CD14-positive monocyte (primary cell): ENCODE data around the gene PKNOX2. TPM values are rescaled to one million over a fixed set of nuclear protein-coding genes. Genes with fewer than 3 reads are reported as not detected.

Experiments
- DNase-seq, 3 donors: peaks; one replicate each; pipeline ENCODE4 v3.0.0-alpha.2; 2011 to 2022
- H2AFZ ChIP-seq: 2 replicates; pipeline ENCODE4 v1.6.0; 2012; ENCODE audit warnings: mild to moderate bottlenecking, low read depth, low read length, inconsistent platforms; ENCODE audit not compliant: insufficient read depth, poor library complexity, severe bottlenecking
- H3K27ac ChIP-seq, 2 donors: 1 replicate in 1 of 2; 2 replicates in 1 of 2; pipeline ENCODE4 v1.5.1; 2012 to 2013; ENCODE audit warnings: low read length in 2 of 2, control low read depth in 1 of 2, inconsistent platforms in 1 of 2, low read depth in 1 of 2, mild to moderate bottlenecking in 1 of 2
- H3K27me3 ChIP-seq, 2 donors: one replicate each; pipeline versions ENCODE4 v1.6.0 to v1.6.1; 2011 to 2013; ENCODE audit warnings: low read length in 2 of 2; ENCODE audit not compliant: control insufficient read depth in 2 of 2, insufficient read depth in 2 of 2
- H3K36me3 ChIP-seq, 2 donors: replicated peaks in 1 of 2; 1 replicate in 1 of 2; 2 replicates in 1 of 2; pipeline versions ENCODE4 v1.5.1 to v1.6.1; 2012 to 2013; ENCODE audit warnings: low read length in 2 of 2, control low read depth in 1 of 2, inconsistent platforms in 1 of 2, mild to moderate bottlenecking in 1 of 2; ENCODE audit not compliant: insufficient read depth in 2 of 2, control insufficient read depth in 1 of 2
- H3K4me1 ChIP-seq, 2 donors: 1 replicate in 1 of 2; 2 replicates in 1 of 2; pipeline versions ENCODE4 v1.5.1 to v1.6.1; 2012 to 2013; ENCODE audit warnings: low read length in 2 of 2, control low read depth in 1 of 2, inconsistent platforms in 1 of 2, mild to moderate bottlenecking in 1 of 2, moderate library complexity in 1 of 2; ENCODE audit not compliant: insufficient read depth in 2 of 2, control insufficient read depth in 1 of 2
- H3K4me2 ChIP-seq: replicated peaks from 2 replicates; pipeline ENCODE3; 2012; ENCODE audit warnings: low read length, moderate library complexity, mild to moderate bottlenecking; ENCODE audit not compliant: poor library complexity, severe bottlenecking; ENCODE audit errors: extremely low read depth
- H3K4me3 ChIP-seq, 3 experiments: fragments of 200-600 bp in 1 of 3; sonication (generic) in 1 of 3; replicated peaks in 1 of 3; 1 replicate in 2 of 3; 2 replicates in 1 of 3; pipeline ENCODE4 v1.5.1; 2011 to 2013; ENCODE audit warnings: low read length in 3 of 3, mild to moderate bottlenecking in 3 of 3, control low read depth in 2 of 3, low read depth in 2 of 3, inconsistent platforms in 1 of 3, moderate library complexity in 1 of 3
- H3K79me2 ChIP-seq: 2 replicates; pipeline ENCODE4 v1.6.0; 2012; ENCODE audit warnings: mild to moderate bottlenecking, control low read depth, inconsistent platforms, low read length, moderate library complexity; ENCODE audit not compliant: insufficient read depth
- H3K9ac ChIP-seq: 2 replicates; pipeline ENCODE4 v1.6.0; 2017; ENCODE audit warnings: low read length, mild to moderate bottlenecking; ENCODE audit not compliant: insufficient read depth, poor library complexity, severe bottlenecking
- H3K9me3 ChIP-seq, 2 donors: replicated peaks in 1 of 2; 1 replicate in 1 of 2; 2 replicates in 1 of 2; pipeline versions ENCODE4 v1.5.1 to v1.6.1; 2012 to 2013; ENCODE audit warnings: low read length in 2 of 2, control low read depth in 1 of 2; ENCODE audit not compliant: control insufficient read depth in 1 of 2, insufficient read depth in 1 of 2
- H4K20me1 ChIP-seq: 2 replicates; pipeline ENCODE4 v1.6.0; 2012; ENCODE audit warnings: mild to moderate bottlenecking, low read length, control low read depth, moderate library complexity; ENCODE audit not compliant: insufficient read depth
- H3K27ac Mint-ChIP-seq, 7 donors: one replicate each; pipeline ENCODE4 v1.8.0; 2020; ENCODE audit warnings: mild to moderate bottlenecking in 7 of 7, mixed read lengths in 7 of 7, moderate library complexity in 6 of 7, inconsistent platforms in 2 of 7
- H3K27me3 Mint-ChIP-seq, 3 donors: one replicate each; pipeline ENCODE4 v1.8.0; 2021 to 2022; ENCODE audit warnings: low read depth in 3 of 3, mild to moderate bottlenecking in 3 of 3, mixed read lengths in 3 of 3, moderate library complexity in 3 of 3, inconsistent platforms in 1 of 3
- H3K36me3 Mint-ChIP-seq, 2 donors: one replicate each; pipeline ENCODE4 v1.8.0; 2020; ENCODE audit warnings: mixed read lengths in 2 of 2, inconsistent platforms in 1 of 2, mild to moderate bottlenecking in 1 of 2
- H3K4me1 Mint-ChIP-seq: one replicate; pipeline ENCODE4 v1.8.0; 2020; ENCODE audit warnings: mild to moderate bottlenecking, mixed read lengths
- H3K4me3 Mint-ChIP-seq, 2 donors: one replicate each; pipeline ENCODE4 v1.8.0; 2020; ENCODE audit warnings: mild to moderate bottlenecking in 2 of 2, mixed read lengths in 2 of 2, moderate library complexity in 1 of 2
- H3K9me3 Mint-ChIP-seq, 7 donors: one replicate each; pipeline ENCODE4 v1.8.0; 2020 to 2022; ENCODE audit warnings: mixed read lengths in 7 of 7, mild to moderate bottlenecking in 6 of 7, moderate library complexity in 6 of 7, inconsistent platforms in 2 of 7
- CTCF ChIP-seq: fragments of 200-600 bp; IDR thresholded peaks from one replicate; pipeline ENCODE4 v1.8.0; 2022; ENCODE audit warnings: antibody characterized with exemption, mild to moderate bottlenecking
- WGBS: methylation state at CpG from one replicate; pipeline ENCODE4 v1.1.5; 2013; ENCODE audit warnings: missing lambda C conversion rate; ENCODE audit not compliant: insufficient coverage; 5-methylcytosine and 5-hydroxymethylcytosine counted together
- intact Hi-C, 2 donors: fragments of 100-400 bp; cut with micrococcal nuclease; formaldehyde crosslinking; loops; one replicate each; pipeline versions ENCODE4 v1.15.0 to v1.15.1; 2023
- polyA plus RNA-seq, 3 donors: library from polyadenylated mRNA; depleted of rRNA in 1 of 3; unstranded in 2 of 3; stranded (reverse) in 1 of 3; fragments of 300-500 nt in 2 of 3; fragments of >200 nt in 1 of 3; fragmentation: Illumina TruSeq in 2 of 3; gene quantifications; 1 replicate in 2 of 3; 2 replicates in 1 of 3; pipeline ENCODE4 v1.2.3, GENCODE V29; 2012 to 2021

The PKNOX2 gene
- polyA plus RNA-seq, 3 donors: not detected

DNA sequence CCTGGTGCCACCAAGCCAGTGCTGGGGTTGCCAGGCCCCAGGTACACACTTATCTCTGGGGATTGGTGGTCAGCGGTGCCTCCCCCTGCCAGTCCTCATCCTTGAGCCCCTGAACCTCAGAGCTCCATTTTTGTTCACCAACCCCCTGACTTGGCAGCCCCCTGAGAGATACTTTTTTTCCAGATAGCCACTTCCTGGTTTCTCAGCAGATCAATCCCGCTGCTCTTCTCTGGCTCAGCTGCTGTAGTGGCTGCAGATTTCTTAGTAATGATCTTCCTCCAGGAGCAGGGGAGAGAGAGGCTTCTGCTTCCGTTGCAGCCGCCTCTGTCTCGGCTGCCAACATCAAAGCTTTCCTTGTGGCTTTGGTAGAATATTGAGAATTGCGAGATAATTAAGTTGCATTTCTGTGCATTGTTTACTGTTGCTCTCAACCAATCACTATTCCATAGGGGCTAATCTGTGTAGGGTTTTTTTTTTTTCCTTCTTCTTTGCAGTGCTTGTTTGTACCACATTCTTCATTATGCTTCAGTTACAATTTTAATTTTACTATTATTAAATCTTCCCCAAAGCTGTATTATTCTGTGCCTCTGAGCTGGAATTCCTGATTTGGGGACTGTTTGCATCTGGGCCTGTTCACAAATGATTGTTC lies 92.1 kb downstream of the PKNOX2 start:
- WGBS: 82% methylated on average over 1 of the region's 6 CpGs
- H3K4me3 Mint-ChIP-seq: no peak overlapping the region
- peaks cover 0 to 1% of the 10 kb centered on the region in 2 donors for H3K27me3 ChIP-seq
- no peaks in the 10 kb centered on the region for H4K20me1 ChIP-seq
- H2AFZ ChIP-seq: no peak overlapping the region
- H3K9me3 Mint-ChIP-seq: no peaks in the 10 kb centered on the region
- no peak for TF ChIP-seq CTCF
- no peak overlapping the region for H3K9ac ChIP-seq
- H3K27me3 Mint-ChIP-seq: peaks cover 2 to 11% (median 6%) of the 10 kb centered on the region in 3 donors
- H3K36me3 Mint-ChIP-seq: no peaks in the 10 kb centered on the region
- intact Hi-C loops: no loop called here
- H3K36me3 ChIP-seq: no peaks in the 10 kb centered on the region
- H3K27ac Mint-ChIP-seq: peak overlapping the region in 1 of 7 donors; percentile 20
- no peaks in the 10 kb centered on the region for H3K9me3 ChIP-seq
- H3K4me1 Mint-ChIP-seq: no peaks in the 10 kb centered on the region
- H3K4me3 ChIP-seq: no peak overlapping the region
- H3K79me2 ChIP-seq: no peaks in the 10 kb centered on the region
- no peak overlapping the region for H3K27ac ChIP-seq
- no peaks in the 10 kb centered on the region for H3K4me1 ChIP-seq
- no peak overlapping the region for H3K4me2 ChIP-seq
- no peak for DNase-seq

DNA sequence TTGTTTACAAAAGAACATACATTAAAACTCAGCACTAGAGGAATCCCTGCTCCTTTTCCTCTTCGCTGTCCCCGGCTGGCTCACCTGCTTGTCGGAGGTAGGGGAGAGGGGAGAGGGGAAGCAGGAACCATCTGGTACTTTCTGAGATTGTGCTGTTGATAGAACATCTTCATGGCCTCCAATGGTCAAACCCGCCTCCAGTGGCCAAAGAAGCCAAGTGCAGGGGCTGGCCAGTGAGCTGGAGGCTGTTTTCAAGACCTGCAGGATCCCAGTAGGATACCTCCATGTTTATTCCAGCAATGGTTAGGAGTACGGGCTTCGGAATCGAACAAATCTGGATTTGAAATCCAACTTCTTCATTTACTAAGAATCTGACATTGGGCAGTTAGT lies 92.6 kb downstream of the PKNOX2 start:
- H3K36me3 ChIP-seq: no peaks in the 10 kb centered on the region
- no peak for DNase-seq
- H3K4me3 ChIP-seq: no peak overlapping the region
- H3K9me3 Mint-ChIP-seq: no peaks in the 10 kb centered on the region
- no peaks in the 10 kb centered on the region for H3K4me1 Mint-ChIP-seq
- H3K9ac ChIP-seq: no peak overlapping the region
- no peaks in the 10 kb centered on the region for H3K9me3 ChIP-seq
- H2AFZ ChIP-seq: no peak overlapping the region
- no peaks in the 10 kb centered on the region for H3K4me1 ChIP-seq
- H3K27ac Mint-ChIP-seq: no peak overlapping the region
- H4K20me1 ChIP-seq: no peaks in the 10 kb centered on the region
- H3K36me3 Mint-ChIP-seq: no peaks in the 10 kb centered on the region
- H3K27ac ChIP-seq: no peak overlapping the region
- WGBS: 59% methylated on average over 2 of the region's 7 CpGs
- peaks cover 0 to 7% of the 10 kb centered on the region in 2 donors for H3K27me3 ChIP-seq
- TF ChIP-seq CTCF: no peak
- no peak overlapping the region for H3K4me2 ChIP-seq
- H3K27me3 Mint-ChIP-seq: peaks cover 6 to 15% (median 12%) of the 10 kb centered on the region in 3 donors
- H3K79me2 ChIP-seq: no peaks in the 10 kb centered on the region
- H3K4me3 Mint-ChIP-seq: no peak overlapping the region
- intact Hi-C loops: no loop called here
